Activated CD4-positive, alpha-beta T cell treated with anti-CD3 and anti-CD28 coated beads, Interleukin-2, amount 50 U/mL, for 4 hours (primary cell): Measurements from ENCODE around the gene PTP4A2.

Experiments
- DNase-seq, 2 experiments: peaks; one replicate each; pipeline ENCODE4 v3.0.0-alpha.2; 2020

PTP4A2 gene

DNA sequence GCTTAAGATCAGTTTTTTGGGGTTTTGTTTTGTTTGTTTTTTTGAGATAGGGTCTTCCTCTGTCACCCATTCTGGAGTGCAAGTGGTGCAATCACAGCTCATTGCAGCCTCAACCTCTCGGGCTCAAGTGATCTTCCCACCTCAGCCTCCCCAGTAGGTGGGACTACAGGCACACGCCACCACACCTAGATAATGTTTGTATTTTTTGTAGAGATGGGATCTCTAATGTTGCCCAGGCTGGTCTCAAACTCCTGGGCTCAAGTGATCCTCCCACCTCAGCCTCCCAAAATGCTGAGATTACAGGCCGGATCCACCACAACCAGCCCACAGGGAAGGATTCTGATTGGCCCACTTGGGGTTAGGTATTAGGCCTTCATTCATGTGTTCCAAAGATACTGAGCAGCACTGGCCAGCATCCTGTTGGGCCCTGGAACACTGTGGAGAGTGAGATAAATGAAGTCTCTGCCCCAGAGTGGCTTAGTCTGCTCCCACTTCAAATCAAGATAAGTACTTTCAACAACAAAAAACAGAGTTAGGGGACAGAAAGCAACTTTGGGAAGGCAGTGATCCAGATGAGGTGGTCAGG lies 54.7 kb downstream of the PTP4A2 start:
- no peak for DNase-seq

DNA sequence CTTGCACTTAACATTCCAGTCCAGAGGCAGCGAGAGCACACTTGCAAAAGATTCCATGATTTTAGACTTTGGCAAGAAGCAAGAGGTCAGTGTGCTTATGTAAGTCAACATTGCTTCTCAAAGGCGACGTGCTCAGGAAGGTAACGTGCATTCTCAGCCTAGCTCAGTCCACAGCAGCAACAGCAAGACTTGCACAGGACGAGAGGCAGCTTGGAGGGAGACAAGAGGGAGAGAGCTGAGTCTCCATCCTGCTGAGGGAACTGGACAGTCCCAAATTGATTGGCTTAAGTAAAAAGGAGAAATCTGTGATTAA lies 56.5 kb downstream of the PTP4A2 start:
- DNase-seq, result no peak

DNA sequence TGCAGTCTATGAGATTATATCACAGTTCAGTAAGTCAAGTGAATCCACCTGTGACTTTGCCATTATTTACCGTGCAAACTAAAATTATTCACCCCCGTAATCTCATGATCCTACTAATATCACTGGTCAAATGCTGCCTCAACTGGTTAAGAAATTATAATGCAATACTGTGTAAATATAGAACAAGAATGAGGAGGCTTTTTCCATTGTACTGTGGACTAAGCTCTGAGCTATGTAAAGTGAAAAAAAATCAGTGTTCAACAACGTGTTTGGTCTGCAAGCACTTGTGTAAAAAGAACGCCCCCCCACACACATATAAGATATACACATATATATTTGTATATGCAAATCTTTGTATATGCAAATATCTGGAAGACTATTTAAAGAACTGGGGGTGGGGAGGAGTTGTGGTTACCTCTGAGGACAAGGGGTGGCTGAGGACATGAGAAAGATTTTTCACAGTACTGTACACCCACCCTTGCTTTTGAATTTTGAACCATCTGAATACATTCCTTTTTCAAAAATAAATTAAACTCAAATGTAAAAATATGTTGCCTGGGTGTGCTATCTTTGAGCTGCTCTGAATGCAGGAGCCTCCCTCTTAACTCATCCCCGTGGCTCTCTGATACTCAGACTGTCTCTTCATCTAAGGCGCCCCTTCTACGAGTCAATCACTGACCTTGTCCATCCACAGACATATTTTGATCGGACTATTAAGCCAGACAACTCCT lies 57.0 kb downstream of the PTP4A2 start:
- DNase-seq, result no peak

GRCh38 chr1:31879981-31880608 lies 58.1 kb downstream of the PTP4A2 start:
- no peak for DNase-seq

- DNase-seq, result no peak
Observed at GRCh38 chr1:31878058-31878457, 60.1 kb downstream of the PTP4A2 start.

DNA sequence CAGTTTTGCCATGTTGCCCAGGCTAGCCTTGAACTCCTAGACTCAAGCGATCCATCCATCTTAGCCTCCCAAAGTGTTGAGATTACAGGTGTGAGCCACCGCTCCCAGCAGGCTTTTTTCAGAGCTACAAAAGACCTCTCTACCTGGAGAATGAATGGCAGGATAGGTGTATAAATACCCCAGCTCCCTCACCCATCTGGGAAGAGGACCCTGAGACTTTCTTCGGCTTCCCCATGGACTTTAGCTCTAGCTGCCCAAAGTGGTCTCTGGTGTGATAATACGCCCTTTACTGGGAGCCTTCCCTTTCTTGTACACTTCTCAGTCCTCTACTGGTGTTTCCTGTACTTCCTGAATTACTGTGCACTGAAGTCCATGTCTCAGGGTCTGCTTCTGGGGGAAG lies 60.6 kb downstream of the PTP4A2 start:
- DNase-seq, result no peak

DNA sequence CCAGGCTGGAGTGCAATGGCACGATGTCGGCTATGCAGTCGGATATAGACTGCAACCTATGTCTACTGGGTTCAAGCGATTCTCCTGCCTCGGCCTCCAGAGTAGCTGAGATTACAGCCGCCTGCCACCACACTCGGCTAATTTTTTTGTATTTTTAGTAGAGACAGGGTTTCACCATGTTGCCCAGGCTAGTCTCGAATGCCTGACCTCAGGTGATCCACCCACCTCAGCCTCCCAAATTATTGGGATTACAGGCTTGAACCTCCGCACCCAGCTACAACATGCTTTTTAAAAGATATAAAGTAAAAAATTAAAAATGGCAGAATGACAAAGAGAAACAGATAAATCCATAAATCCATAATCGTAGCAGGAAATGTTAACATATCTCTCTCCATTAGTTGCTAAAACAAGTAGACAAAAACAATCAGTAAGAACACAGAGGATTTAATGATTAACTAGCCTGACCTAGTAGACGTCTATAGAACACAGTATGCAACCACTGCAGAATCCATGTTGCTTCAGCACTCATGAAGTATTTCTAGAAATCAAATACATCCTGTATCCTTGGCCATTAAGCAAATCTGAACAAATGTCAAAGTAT lies 62.4 kb downstream of the PTP4A2 start:
- DNase-seq, result no peak

DNA sequence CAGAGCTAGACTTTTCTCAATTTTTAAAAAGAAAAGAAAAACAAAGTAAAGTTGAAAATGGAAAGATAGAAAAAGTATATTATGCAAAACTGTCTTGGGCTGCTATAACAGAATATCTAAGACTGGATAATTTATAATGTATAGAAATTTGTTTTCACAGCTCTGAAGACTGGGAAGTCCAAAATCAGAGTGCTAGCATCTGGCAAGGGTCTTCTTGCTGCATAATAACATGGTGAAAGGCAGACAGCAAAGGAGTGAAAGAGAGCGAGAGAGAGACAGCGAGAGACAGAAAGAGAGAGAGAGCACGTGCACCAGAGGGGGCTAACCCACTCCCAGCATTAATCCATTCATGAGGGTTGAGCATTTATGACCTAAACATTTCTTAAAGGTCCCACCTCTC lies 63.2 kb downstream of the PTP4A2 start:
- no peak for DNase-seq

DNA sequence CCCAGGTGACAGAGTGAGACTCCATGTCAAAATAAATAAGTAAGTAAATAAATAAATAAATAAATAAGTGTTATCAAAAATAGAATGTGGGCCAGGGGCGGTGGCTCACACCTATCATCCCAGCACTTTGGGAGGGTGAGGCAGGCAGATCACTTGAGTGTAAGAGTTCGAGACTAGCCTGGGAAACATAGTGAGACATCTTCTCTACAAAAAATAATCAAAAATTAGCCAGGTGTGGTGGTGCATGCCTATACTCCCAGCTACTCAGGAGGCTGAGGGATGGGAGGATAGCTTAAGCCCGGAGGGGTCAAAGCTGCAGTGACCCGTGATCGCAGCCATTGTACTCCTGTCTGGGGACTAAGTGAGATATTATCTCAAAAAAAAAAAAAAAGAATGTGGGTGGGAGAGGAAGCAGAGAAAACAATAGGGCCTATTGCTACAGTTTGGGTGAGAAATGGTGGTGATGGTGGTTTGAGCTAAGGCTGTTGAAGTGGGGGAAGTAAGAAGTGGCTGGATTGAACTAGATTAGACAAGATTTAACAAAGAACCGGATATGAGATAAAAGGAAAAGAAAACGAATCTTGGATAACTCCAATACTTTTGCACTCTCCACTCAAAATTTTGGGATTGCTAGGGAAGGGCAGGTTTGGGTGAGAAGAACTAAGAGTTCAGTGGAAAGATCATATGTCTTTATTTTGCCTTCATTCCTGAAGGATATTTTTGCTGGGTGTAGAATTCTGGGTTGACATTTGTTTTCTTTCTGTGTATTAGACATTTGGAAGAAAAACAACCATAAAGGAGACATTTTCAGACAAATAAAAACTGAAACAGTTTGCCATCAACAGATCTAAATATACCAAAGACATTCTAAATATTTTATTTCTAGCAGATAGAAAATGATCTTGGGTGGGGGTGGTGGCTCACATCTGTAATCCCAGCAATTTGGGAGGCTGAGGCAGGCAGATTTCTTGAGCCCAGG lies 65.2 kb downstream of the PTP4A2 start:
- DNase-seq, result no peak

DNA sequence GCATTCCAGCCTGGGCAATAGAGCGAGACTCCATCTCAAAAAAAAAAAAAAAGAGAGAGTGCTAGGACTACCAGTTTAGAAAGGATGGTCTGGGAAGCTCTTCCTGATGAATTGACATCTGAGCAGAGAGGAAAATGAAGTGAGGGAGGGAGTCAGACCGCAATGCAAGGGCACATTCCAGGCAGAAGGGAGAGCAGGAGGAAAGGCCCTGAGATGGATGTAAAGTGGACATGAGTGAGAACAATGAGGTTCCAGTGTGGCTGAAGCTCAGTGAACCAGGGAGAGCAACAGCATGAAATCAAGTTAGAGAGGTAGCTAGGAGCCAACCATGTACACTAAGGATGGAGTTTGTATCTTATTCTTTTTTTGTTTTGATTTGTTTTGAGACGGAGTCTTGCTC lies 66.5 kb downstream of the PTP4A2 start:
- DNase-seq, result no peak

DNA sequence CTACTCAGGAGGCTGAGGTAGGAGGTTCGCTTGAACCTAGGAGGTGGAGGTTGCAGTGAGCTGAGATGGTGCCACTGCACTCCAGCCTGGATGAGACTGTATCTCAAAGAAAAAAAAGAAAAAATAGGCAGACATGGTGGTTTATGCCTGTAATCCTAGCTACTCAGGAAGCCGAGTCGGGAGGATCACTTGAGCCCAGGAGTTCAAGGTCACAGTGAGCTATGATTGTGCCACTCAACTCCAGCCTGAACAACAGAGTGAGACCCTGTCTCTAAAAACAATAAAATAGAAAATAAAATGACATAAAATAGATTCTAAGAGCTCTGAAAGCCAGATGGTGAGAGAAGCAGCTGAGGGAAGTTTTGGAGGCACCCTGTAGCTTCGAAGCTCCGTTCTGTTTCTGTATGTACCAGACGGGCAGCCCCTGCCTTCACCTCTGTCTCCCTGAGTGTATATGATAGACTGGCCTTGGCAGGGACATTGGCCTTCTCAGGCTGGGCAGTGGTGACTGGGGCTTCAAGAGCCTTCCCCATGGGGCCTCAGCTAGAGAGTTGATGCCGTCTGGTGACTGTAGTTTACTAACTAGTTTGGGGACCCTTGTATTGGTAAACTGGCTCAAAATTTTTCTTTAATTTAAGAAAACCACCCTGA lies 68.0 kb downstream of the PTP4A2 start:
- DNase-seq, result no peak

GRCh38 chr1:31869449-31869848 lies 68.7 kb downstream of the PTP4A2 start:
- DNase-seq, result no peak

- DNase-seq, result no peak
Observed at GRCh38 chr1:31868862-31869261, 69.3 kb downstream of the PTP4A2 start.

DNA sequence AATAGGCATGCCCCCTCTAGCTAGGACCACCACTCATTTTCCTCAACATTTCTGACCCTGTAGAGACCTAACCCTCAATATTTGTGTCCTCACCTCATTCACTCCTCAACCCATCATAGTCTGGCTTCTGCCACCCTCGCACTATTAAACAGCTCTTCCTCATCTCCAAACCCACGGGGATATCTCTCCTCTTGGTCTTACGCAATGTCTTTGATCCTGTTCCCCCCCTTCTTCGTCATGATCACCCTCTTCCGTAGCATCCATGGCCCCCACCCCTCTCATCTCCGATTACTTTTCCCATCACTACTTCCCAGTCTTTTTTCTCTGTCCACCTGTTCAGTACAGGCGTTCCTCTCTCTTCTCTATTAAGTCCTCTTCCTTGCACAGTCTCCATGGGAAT lies 70.6 kb downstream of the PTP4A2 start:
- DNase-seq, result no peak

- no peak for DNase-seq
Observed at GRCh38 chr1:31866450-31867032, 71.6 kb downstream of the PTP4A2 start.

GRCh38 chr1:31865728-31866449 lies 72.3 kb downstream of the PTP4A2 start:
- no peak for DNase-seq

- DNase-seq, result no peak
Observed at GRCh38 chr1:31862071-31862470, 76.1 kb downstream of the PTP4A2 start.

GRCh38 chr1:31861346-31861745 lies 76.8 kb downstream of the PTP4A2 start:
- no peak for DNase-seq

- DNase-seq, result no peak
Observed at GRCh38 chr1:31860581-31860980, 77.6 kb downstream of the PTP4A2 start.

DNA sequence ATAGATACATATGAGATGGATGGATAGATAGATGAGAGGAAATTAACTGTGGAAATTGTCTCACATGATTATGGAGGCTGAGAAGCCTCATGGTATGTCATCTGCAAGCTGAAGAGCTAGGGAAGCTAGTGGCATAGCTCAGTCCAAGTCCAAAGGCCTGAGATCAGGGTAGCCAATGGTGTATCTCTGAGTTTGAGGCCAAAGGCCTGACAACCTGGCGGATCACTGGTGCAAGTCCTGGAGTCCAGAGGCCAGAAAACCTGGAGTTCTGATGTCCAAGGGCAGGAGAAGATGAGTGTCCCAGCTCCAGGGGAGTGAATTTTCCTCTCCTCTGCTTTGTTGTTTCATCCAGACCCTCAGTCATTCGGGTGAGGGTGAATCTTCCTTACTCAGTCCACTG lies 78.4 kb downstream of the PTP4A2 start:
- DNase-seq, result no peak

GRCh38 chr1:31859044-31859443 lies 79.1 kb downstream of the PTP4A2 start:
- no peak for DNase-seq
